ENCODE data around the gene ADCY10. TPM values are rescaled to one million over a fixed set of nuclear protein-coding genes. Genes with fewer than 3 reads are reported as not detected.

The ADCY10 gene
- total and polyA plus RNA-seq, 2 experiments from 2014 or later = not detected

GRCh38 chr1:167797015-167797414, 116.9 kb downstream of the ADCY10 start:
- Mint-ChIP-seq H3K27me3 (ENCODE audit: insufficient read depth, low read depth, poor library complexity) (peaks cover 3% of the 10 kb centered on the region), H3K4me3 (no peak overlapping the region), H3K9me3 (peaks cover 5% of the 10 kb centered on the region), H3K4me1 (peaks cover 15% of the 10 kb centered on the region), H3K27ac (peak overlapping the region; percentile 72), H3K36me3 (ENCODE audit: low read depth) (peaks cover 12% of the 10 kb centered on the region)
- no peaks in the 10 kb centered on the region for H3K27me3 ChIP-seq (ENCODE audit: insufficient read depth)
- H3K4me1 ChIP-seq (ENCODE audit: insufficient read depth) = peaks cover 17% of the 10 kb centered on the region
- H3K9me2 ChIP-seq (ENCODE audit: insufficient read depth) = no peaks in the 10 kb centered on the region
- H3K36me3 ChIP-seq (ENCODE audit: insufficient read depth) = no peaks in the 10 kb centered on the region
- no peak overlapping the region for H3K4me3 ChIP-seq
- H4K20me1 ChIP-seq (replicated peaks; ENCODE audit: insufficient read depth) = no peaks in the 10 kb centered on the region
- H2AFZ ChIP-seq = no peak overlapping the region
- H3K4me2 ChIP-seq = no peak overlapping the region
- H3F3A ChIP-seq (replicated peaks; ENCODE audit: low read depth) = no peaks in the 10 kb centered on the region
- peak; percentile 84 for DNase-seq (ENCODE audit: low spot score)
- H3K27ac ChIP-seq (ENCODE audit: low read depth) = peak overlapping the region; percentile 83
- TF ChIP-seq ZNF462 (CRISPR knock-in tag; IDR thresholded peaks at IDR 0.05) = peak; percentile 78
- TF ChIP-seq ZNF114 (CRISPR knock-in tag; IDR thresholded peaks at IDR 0.05) = no peak
- peak; percentile 93 for ATAC-seq
- no peaks in the 10 kb centered on the region for H3K79me2 ChIP-seq (replicated peaks; ENCODE audit: insufficient read depth)

- Histone ChIP-seq H2AFZ (no peak overlapping the region), H4K20me1 (replicated peaks; ENCODE audit: insufficient read depth) (no peaks in the 10 kb centered on the region), H3F3A (replicated peaks; ENCODE audit: low read depth) (no peaks in the 10 kb centered on the region), H3K4me1 (ENCODE audit: insufficient read depth) (peaks cover 17% of the 10 kb centered on the region), H3K4me2 (peak overlapping the region; percentile 21), H3K27me3 (ENCODE audit: insufficient read depth) (no peaks in the 10 kb centered on the region), H3K79me2 (replicated peaks; ENCODE audit: insufficient read depth) (no peaks in the 10 kb centered on the region), H3K27ac (ENCODE audit: low read depth) (peak overlapping the region; percentile 83), H3K36me3 (ENCODE audit: insufficient read depth) (no peaks in the 10 kb centered on the region), H3K4me3 (no peak overlapping the region), H3K9me2 (ENCODE audit: insufficient read depth) (no peaks in the 10 kb centered on the region)
- H3K9me3 Mint-ChIP-seq = no peaks in the 10 kb centered on the region; the same call in 2 of the 3 replicates
- peaks cover 2% of the 10 kb centered on the region for H3K27me3 Mint-ChIP-seq (ENCODE audit: insufficient read depth, low read depth, poor library complexity)
- ATAC-seq (peak; percentile 11; the same call in 2 of the 3 replicates), DNase-seq (ENCODE audit: low spot score) (peak; percentile 56)
- TF ChIP-seq ZNF331 (CRISPR knock-in tag; IDR thresholded peaks at IDR 0.05; ENCODE audit: low read depth) (no peak), NANOG (IDR thresholded peaks at IDR 0.05; ENCODE audit: borderline replicate concordance) (no peak), CTCF (conservative IDR thresholded peaks at IDR 0.05; ENCODE audit: low read depth in 2 of 2) (no peak)
- H3K27ac Mint-ChIP-seq = peak overlapping the region; percentile 91
- no peak overlapping the region for H3K4me3 Mint-ChIP-seq
- peaks cover 15% of the 10 kb centered on the region for H3K4me1 Mint-ChIP-seq
- peaks cover 10% of the 10 kb centered on the region for H3K36me3 Mint-ChIP-seq (ENCODE audit: low read depth)
These were observed 117.9 kb downstream of the ADCY10 start for GRCh38 chr1:167795810-167796740.

All from GM23338 (cell line).